SK-N-MC (cell line): ENCODE data around the gene PTPRF.
"Not testable (repeated sequence)": the region's sequence is repeated elsewhere in the genome, so short reads cannot be mapped to it uniquely, and the experiment has no call there.

ENCODE experiments used
- EZH2 ChIP-seq: fragments of 200-600 bp; sonication (generic); IDR thresholded peaks from one replicate; pipeline ENCODE4 v1.6.1; 2017; ENCODE audit warnings: antibody characterized with exemption
- FOXP2 ChIP-seq: optimal IDR thresholded peaks from 2 replicates; pipeline ENCODE3; 2011; ENCODE audit warnings: mild to moderate bottlenecking, moderate library complexity; ENCODE audit not compliant: insufficient read depth; ENCODE audit errors: extremely low read length, control extremely low read depth
- POLR2AphosphoS5 ChIP-seq: IDR thresholded peaks from 2 replicates; pipeline ENCODE4 v1.6.1; 2012; ENCODE audit warnings: mild to moderate bottlenecking, low read depth, low read length, borderline replicate concordance

- TF ChIP-seq EZH2, POLR2AphosphoS5, FOXP2: not testable (repeated sequence)
Observed at GRCh38 chr1:43638381-43638780, 107.7 kb downstream of the PTPRF start.
